GM21526 (cell line): ENCODE results near the gene STXBP6.

Experiments used
- ATAC-seq: cut with Tn5 transposase; IDR thresholded peaks from one replicate; pipeline ENCODE4 v1.9.1; 2021; ENCODE audit warnings: moderate library complexity; ENCODE audit not compliant: unreplicated experiment, low FRiP score

The STXBP6 gene

GRCh38 chr14:24895243-24895583 is 154.7 kb downstream of the STXBP6 start:
- no peak for ATAC-seq

- ATAC-seq: no peak
Measured at GRCh38 chr14:24894583-24895242, 155.2 kb downstream of the STXBP6 start.

- ATAC-seq: no peak
Measured at GRCh38 chr14:24892497-24893051, 157.4 kb downstream of the STXBP6 start.

GRCh38 chr14:24891987-24892496 is 157.9 kb downstream of the STXBP6 start:
- ATAC-seq: no peak

- no peak for ATAC-seq
Measured at GRCh38 chr14:24890716-24891115, 159.2 kb downstream of the STXBP6 start.

- no peak for ATAC-seq
Measured at GRCh38 chr14:24889843-24890242, 160.1 kb downstream of the STXBP6 start.

- no peak for ATAC-seq
Measured at GRCh38 chr14:24888532-24888931, 161.4 kb downstream of the STXBP6 start.

- ATAC-seq: no peak
Measured at GRCh38 chr14:24887623-24888304, 162.2 kb downstream of the STXBP6 start.

- no peak for ATAC-seq
Measured at GRCh38 chr14:24885410-24885913, 164.5 kb downstream of the STXBP6 start.

- no peak for ATAC-seq
Measured at GRCh38 chr14:24883576-24883975, 166.4 kb downstream of the STXBP6 start.

GRCh38 chr14:24881116-24881893 is 168.6 kb downstream of the STXBP6 start:
- no peak for ATAC-seq

GRCh38 chr14:24880689-24881088 is 169.3 kb downstream of the STXBP6 start:
- ATAC-seq: no peak

- no peak for ATAC-seq
Measured at GRCh38 chr14:24879661-24880386, 170.1 kb downstream of the STXBP6 start.

GRCh38 chr14:24876996-24877395 is 173.0 kb downstream of the STXBP6 start:
- no peak for ATAC-seq

- no peak for ATAC-seq
Measured at GRCh38 chr14:24875991-24876878, 173.7 kb downstream of the STXBP6 start.

- no peak for ATAC-seq
Measured at GRCh38 chr14:24875203-24875838, 174.6 kb downstream of the STXBP6 start.

- no peak for ATAC-seq
Measured at GRCh38 chr14:24874514-24875202, 175.3 kb downstream of the STXBP6 start.

- no peak for ATAC-seq
Measured at GRCh38 chr14:24873551-24873950, 176.4 kb downstream of the STXBP6 start.
